ENCODE measurements around the gene SEMA4A. TPM values are rescaled to one million over a fixed set of nuclear protein-coding genes. Genes with fewer than 3 reads are reported as not detected.

SEMA4A gene
- total and polyA plus RNA-seq, 4 donors: 22.7 to 54.9 (median 36.9) TPM

GRCh38 chr1:156144742-156145141 lies 8.6 kb upstream of the SEMA4A start:
- ATAC-seq (ENCODE audit: insufficient read depth, low FRiP score): no peak
- Histone ChIP-seq H3K4me3 (no peak overlapping the region), H3K36me3 (ENCODE audit: control insufficient read depth in 4 of 4, insufficient read depth in 4 of 4, low read length in 4 of 4) (peaks cover 0 to 7% (median 0%) of the 10 kb centered on the region in 4 donors), H3K27ac (ENCODE audit: low read depth in 1 of 2, low read length in 1 of 2) (no peak overlapping the region), H3K27me3 (ENCODE audit: control insufficient read depth in 3 of 3, insufficient read depth in 3 of 3, low read length in 2 of 3) (peaks cover 0 to 2% (median 2%) of the 10 kb centered on the region in 3 donors), H3K4me1 (ENCODE audit: control insufficient read depth in 5 of 5, insufficient read depth in 5 of 5, low read length in 5 of 5) (peaks cover 0 to 11% (median 10%) of the 10 kb centered on the region in 5 donors), H3K9ac (ENCODE audit: insufficient read depth in 1 of 2, low read length in 2 of 2) (no peak overlapping the region), H3K9me3 (ENCODE audit: control insufficient read depth in 4 of 4, insufficient read depth in 3 of 4, low read length in 3 of 4) (no peaks in the 10 kb centered on the region)
- DNase-seq: no peak
- WGBS, 2 donors: 65 to 74% methylated on average over 5 of the region's 5 CpGs
- TF ChIP-seq CTCF (IDR thresholded peaks at IDR 0.05; ENCODE audit: control extremely low read depth, extremely low read depth): no peak

GRCh38 chr1:156145650-156146019 lies 7.8 kb upstream of the SEMA4A start:
- 64 to 84% methylated on average over 2 of the region's 2 CpGs for WGBS, 2 donors
- peaks cover 0 to 10% (median 9%) of the 10 kb centered on the region in 3 donors for H3K27me3 ChIP-seq (ENCODE audit: control insufficient read depth in 3 of 3, insufficient read depth in 3 of 3, low read length in 2 of 3)
- H3K9me3 ChIP-seq (ENCODE audit: control insufficient read depth in 4 of 4, insufficient read depth in 3 of 4, low read length in 3 of 4): no peaks in the 10 kb centered on the region
- H3K4me3 ChIP-seq: no peak overlapping the region
- no peak overlapping the region for H3K27ac ChIP-seq (ENCODE audit: low read depth in 1 of 2, low read length in 1 of 2)
- DNase-seq (no peak), ATAC-seq (ENCODE audit: insufficient read depth, low FRiP score) (no peak)
- H3K36me3 ChIP-seq (ENCODE audit: control insufficient read depth in 4 of 4, insufficient read depth in 4 of 4, low read length in 4 of 4): no peaks in the 10 kb centered on the region
- no peak overlapping the region for H3K9ac ChIP-seq (ENCODE audit: insufficient read depth in 1 of 2, low read length in 2 of 2)
- no peak for TF ChIP-seq CTCF (IDR thresholded peaks at IDR 0.05; ENCODE audit: control extremely low read depth, extremely low read depth)
- peaks cover 0 to 11% (median 10%) of the 10 kb centered on the region in 5 donors for H3K4me1 ChIP-seq (ENCODE audit: control insufficient read depth in 5 of 5, insufficient read depth in 5 of 5, low read length in 5 of 5)

- peak; percentile 72 for ATAC-seq (ENCODE audit: insufficient read depth, low FRiP score)
- H3K9ac ChIP-seq (ENCODE audit: insufficient read depth in 1 of 2, low read length in 2 of 2): peak overlapping the region in 1 of 2 donors; percentile 17
- no peak overlapping the region for H3K27ac ChIP-seq (ENCODE audit: low read depth in 1 of 2, low read length in 1 of 2)
- no peaks in the 10 kb centered on the region for H3K9me3 ChIP-seq (ENCODE audit: control insufficient read depth in 4 of 4, insufficient read depth in 3 of 4, low read length in 3 of 4)
- peaks cover 0 to 11% (median 8%) of the 10 kb centered on the region in 5 donors for H3K4me1 ChIP-seq (ENCODE audit: control insufficient read depth in 5 of 5, insufficient read depth in 5 of 5, low read length in 5 of 5)
- no peaks in the 10 kb centered on the region for H3K36me3 ChIP-seq (ENCODE audit: control insufficient read depth in 4 of 4, insufficient read depth in 4 of 4, low read length in 4 of 4)
- peaks cover 0 to 16% (median 9%) of the 10 kb centered on the region in 3 donors for H3K27me3 ChIP-seq (ENCODE audit: control insufficient read depth in 3 of 3, insufficient read depth in 3 of 3, low read length in 2 of 3)
- no peak overlapping the region for H3K4me3 ChIP-seq
- TF ChIP-seq CTCF (IDR thresholded peaks at IDR 0.05; ENCODE audit: control extremely low read depth, extremely low read depth): peak; percentile 51
- WGBS, 2 donors: 10 to 16% methylated on average over 13 of the region's 13 CpGs
- peak; percentile 67 to 88 (median 88) for DNase-seq
Measured at GRCh38 chr1:156146020-156146768, 7.2 kb upstream of the SEMA4A start.

Data from lung (tissue), 12 donors.